Adrenal gland (tissue), 12 donors: ENCODE results near the gene PIGX. TPM values are rescaled to one million over a fixed set of nuclear protein-coding genes. Genes with fewer than 3 reads are reported as not detected.

Experiments
- DNase-seq, 7 donors: peaks; one replicate each; pipeline ENCODE4 v3.0.0-alpha.2; 2019 to 2020
- H3K27ac ChIP-seq, 5 donors: fragments of 200-600 bp; sonication (generic) in 4 of 5; 1 replicate in 3 of 5; 2 replicates in 2 of 5; pipeline versions ENCODE4 v1.5.1 to v1.8.0; 2016 to 2020; ENCODE audit warnings: mild to moderate bottlenecking in 1 of 5
- H3K27me3 ChIP-seq: fragments of 200-600 bp; 2 replicates; pipeline ENCODE4 v1.8.0; 2021
- H3K36me3 ChIP-seq, 2 donors: fragments of 200-600 bp; replicated peaks in 1 of 2; 1 replicate in 1 of 2; 2 replicates in 1 of 2; pipeline versions ENCODE4 v1.5.1 to v1.8.0; 2018 to 2022
- H3K4me1 ChIP-seq, 2 donors: fragments of 200-600 bp; replicated peaks in 1 of 2; 1 replicate in 1 of 2; 2 replicates in 1 of 2; pipeline versions ENCODE4 v1.5.1 to v1.8.0; 2018 to 2021
- H3K4me3 ChIP-seq, 4 donors: fragments of 200-600 bp; sonication (generic) in 3 of 4; one replicate each; pipeline ENCODE4 v1.5.1; 2016 to 2018
- H3K9me3 ChIP-seq, 3 donors: fragments of 200-600 bp; sonication (generic) in 1 of 3; replicated peaks in 1 of 3; 1 replicate in 2 of 3; 2 replicates in 1 of 3; pipeline versions ENCODE4 v1.5.1 to v1.8.0; 2016 to 2021
- CTCF ChIP-seq, 6 experiments: fragments of 450-650 bp in 4 of 6; fragments of 200-600 bp in 2 of 6; sonication (generic) in 1 of 6; IDR thresholded peaks; 1 replicate in 5 of 6; 2 replicates in 1 of 6; pipeline versions ENCODE4 v1.5.1 to v1.8.0; 2016 to 2021; ENCODE audit warnings: antibody characterized with exemption in 6 of 6, mild to moderate bottlenecking in 2 of 6, moderate library complexity in 1 of 6
- POLR2A ChIP-seq, 2 donors: fragments of 450-650 bp; IDR thresholded peaks; one replicate each; pipeline ENCODE4 v1.6.1; 2017; ENCODE audit warnings: antibody characterized with exemption in 2 of 2, mild to moderate bottlenecking in 2 of 2, moderate library complexity in 1 of 2
- WGBS, 4 donors: extraction: QIAGEN DNeasy Blood & Tissue Kit in 2 of 4; methylation state at CpG; one replicate each; pipeline versions ENCODE4 v1.1.5 to v1.1.7; 2013 to 2017; 5-methylcytosine and 5-hydroxymethylcytosine counted together
- intact Hi-C, 2 donors: fragments of 100-400 bp; cut with DNase I; formaldehyde crosslinking; loops; one replicate each; pipeline versions ENCODE4 v1.14.1 to v1.15.0; 2022 to 2023
- polyA plus RNA-seq, 3 donors: library from polyadenylated mRNA; stranded (reverse); fragments of 200-250 nt in 2 of 3; fragments of 350-450 nt in 1 of 3; fragmentation: Illumina TruSeq in 1 of 3; extraction: RNeasy Lipid Tissue Mini Kit (QIAGEN cat#74804) in 1 of 3; gene quantifications; one replicate each; pipeline ENCODE4 v1.2.3, GENCODE V29; 2013 to 2014
- total RNA-seq, 9 donors: library from RNA; depleted of rRNA in 4 of 9; stranded (reverse); fragments of >200 nt in 4 of 9; fragments of 120-200 nt in 1 of 9; fragmentation: NEBNext Ultra II Directional in 1 of 9; extraction: Animal tissue kit (Norgen Biotek cat#: 25700) in 1 of 9; gene quantifications; one replicate each; pipeline versions ENCODE4 v1.1.0 to v1.2.4, GENCODE V29; 2013 to 2023
- donor health status: healthy with polysubstance abuse.
- donor health status: Bipolar disorder and iron deficiency.
- donor health status: DM: yes; HTN: yes; CAD: no.
- donor health status: DM: no; HTN: no; CAD: no.
- donor health status: DM: no; HTN: no; CAD: no.
- donor health status: DM: yes; HTN: yes; CAD: no.

The PIGX gene
- total and polyA plus RNA-seq, 12 donors, result 10.2 to 33.9 (median 26.1) TPM

DNA sequence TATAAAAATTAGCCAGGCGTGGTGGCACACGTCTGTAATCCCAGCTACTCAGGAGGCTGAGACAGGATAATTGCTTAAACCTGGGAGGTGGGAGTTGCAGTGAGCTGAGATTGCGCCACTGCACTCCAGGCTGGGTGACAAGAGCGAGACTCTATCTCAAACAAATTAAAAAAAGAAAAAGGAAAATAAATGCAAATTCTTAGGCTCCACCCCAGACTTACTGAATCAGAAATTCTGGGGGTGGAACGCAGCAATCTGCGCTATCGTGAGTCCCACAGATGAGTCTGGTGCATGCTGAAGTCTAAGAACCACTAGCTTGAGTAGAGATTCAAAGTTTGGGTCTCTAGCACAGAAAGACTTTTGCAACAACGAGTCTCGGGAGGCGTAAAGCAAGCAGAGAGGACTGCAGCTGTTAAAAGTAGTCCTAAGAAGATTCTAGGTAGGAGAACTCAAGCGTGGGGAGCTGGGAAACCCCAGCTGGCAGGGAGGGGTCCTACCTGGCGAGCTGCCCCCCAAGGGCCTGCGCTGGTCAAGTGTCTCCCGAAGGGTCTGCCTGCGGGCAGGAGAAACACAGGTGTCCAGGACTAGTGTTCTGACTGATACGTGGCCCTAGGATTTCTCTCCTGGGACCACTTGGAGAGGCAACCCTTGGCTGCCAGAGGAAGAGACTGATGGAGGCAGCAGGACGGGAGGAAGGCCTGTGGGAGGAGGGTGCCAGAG is 22.1 kb upstream of the PIGX start:
- no peak for TF ChIP-seq POLR2A (IDR thresholded peaks at IDR 0.05)
- TF ChIP-seq CTCF (IDR thresholded peaks at IDR 0.05), result no peak
- 80 to 90% (median 84%) methylated on average over 17 of the region's 17 CpGs for WGBS, 4 donors
- H3K4me1 ChIP-seq, result peaks cover 0 to 5% of the 10 kb centered on the region in 2 donors
- no peaks in the 10 kb centered on the region for H3K9me3 ChIP-seq
- peaks cover 3% of the 10 kb centered on the region for H3K27me3 ChIP-seq
- no peak for DNase-seq
- no peak overlapping the region for H3K4me3 ChIP-seq
- no peaks in the 10 kb centered on the region for H3K36me3 ChIP-seq
- intact Hi-C loops, result loop anchor here (5.0 to 10.0 kb wide), 4 partner anchors 83 to 435 kb away; no protein-coding TSS in a partner anchor
- H3K27ac ChIP-seq, result no peak overlapping the region

GRCh38 chr3:196691386-196691785 is 20.8 kb upstream of the PIGX start:
- TF ChIP-seq POLR2A (IDR thresholded peaks at IDR 0.05), result no peak
- TF ChIP-seq CTCF (IDR thresholded peaks at IDR 0.05), result no peak
- no peaks in the 10 kb centered on the region for H3K9me3 ChIP-seq
- intact Hi-C loops, result loop anchor here in 1 of 2 donors (10.0 kb wide), 1 partner anchor 157 kb away; no protein-coding TSS in a partner anchor
- H3K36me3 ChIP-seq, result no peaks in the 10 kb centered on the region
- peaks cover 0 to 3% of the 10 kb centered on the region in 2 donors for H3K4me1 ChIP-seq
- no peak overlapping the region for H3K4me3 ChIP-seq
- no peak overlapping the region for H3K27ac ChIP-seq
- DNase-seq, result no peak
- WGBS, 4 donors, result 59 to 70% (median 61%) methylated on average over 8 of the region's 8 CpGs
- H3K27me3 ChIP-seq, result peaks cover 3% of the 10 kb centered on the region

DNA sequence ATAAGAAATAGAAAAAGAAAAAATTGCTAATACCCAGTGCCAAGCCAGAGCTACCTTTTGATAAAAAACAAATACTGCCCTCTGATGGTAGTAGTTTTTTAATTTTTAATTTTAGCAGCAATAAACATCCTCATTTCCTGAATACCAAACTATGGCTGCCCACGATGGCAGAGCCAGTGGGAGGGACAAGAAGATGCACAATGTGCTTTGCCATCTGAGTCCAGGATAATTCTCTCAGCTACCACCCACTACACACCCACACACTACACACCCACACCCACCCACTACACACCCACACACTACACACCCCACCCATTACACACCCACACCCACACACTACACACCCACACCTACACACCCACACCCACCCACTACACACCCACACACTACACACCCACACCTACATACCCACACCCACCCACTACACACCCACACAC is 18.0 kb upstream of the PIGX start:
- H3K4me3 ChIP-seq, result no peak overlapping the region
- no peak for DNase-seq
- H3K27ac ChIP-seq, result no peak overlapping the region
- TF ChIP-seq POLR2A (IDR thresholded peaks at IDR 0.05) (no peak), CTCF (IDR thresholded peaks at IDR 0.05) (no peak)
- peaks cover 3% of the 10 kb centered on the region for H3K27me3 ChIP-seq
- no peaks in the 10 kb centered on the region for H3K36me3 ChIP-seq
- 0% methylated on average over 1 of the region's 1 CpG for WGBS, 4 donors
- no peaks in the 10 kb centered on the region for H3K4me1 ChIP-seq
- H3K9me3 ChIP-seq, result no peaks in the 10 kb centered on the region
- intact Hi-C loops, result loop anchor here in 1 of 2 donors (10.0 kb wide), 1 partner anchor 159 kb away; no protein-coding TSS in a partner anchor

DNA sequence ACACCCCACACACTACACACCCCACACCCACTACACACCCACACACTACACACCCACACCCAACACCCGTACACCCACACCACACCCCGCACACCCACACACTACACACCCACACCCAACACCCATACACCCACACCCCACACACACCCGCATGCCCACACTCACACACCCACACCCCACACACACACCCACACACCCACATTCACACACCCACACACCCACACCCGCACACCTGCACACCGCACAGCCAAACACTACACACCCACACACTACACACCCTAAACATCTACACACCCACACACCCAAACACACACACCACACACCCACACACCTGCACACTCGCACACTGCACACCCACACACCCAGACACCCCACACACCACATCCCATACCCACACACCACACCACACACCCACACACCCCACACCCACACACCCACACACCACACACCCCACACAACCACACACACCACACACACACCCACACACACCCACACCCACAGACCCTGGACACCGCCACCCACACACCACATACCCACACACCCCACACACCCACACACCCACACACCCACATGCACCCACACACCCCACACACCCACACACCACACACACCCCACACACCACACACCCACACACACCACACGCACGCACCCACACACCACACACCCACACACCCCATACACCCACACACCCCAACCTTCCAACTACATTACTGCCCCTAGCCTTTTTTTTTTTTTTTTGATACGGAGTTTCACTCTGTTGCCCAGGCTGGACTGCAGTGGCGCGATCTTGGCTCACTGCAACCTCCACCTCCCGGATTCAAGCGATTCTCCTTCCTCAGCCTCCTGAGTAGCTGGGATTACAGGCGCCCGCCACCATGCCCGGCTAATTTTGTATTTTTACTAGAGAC is 17.0 kb upstream of the PIGX start:
- intact Hi-C loops, result loop anchor here in 1 of 2 donors (10.0 kb wide), 1 partner anchor 160 kb away; no protein-coding TSS in a partner anchor
- H3K27ac ChIP-seq, result no peak overlapping the region
- no peak for DNase-seq
- H3K27me3 ChIP-seq, result peaks cover 1% of the 10 kb centered on the region
- no peak overlapping the region for H3K4me3 ChIP-seq
- TF ChIP-seq POLR2A (IDR thresholded peaks at IDR 0.05) (no peak), CTCF (IDR thresholded peaks at IDR 0.05) (no peak)
- H3K4me1 ChIP-seq, result no peaks in the 10 kb centered on the region
- H3K36me3 ChIP-seq, result no peaks in the 10 kb centered on the region
- 87 to 91% (median 90%) methylated on average over 16 to 17 of the region's 17 CpGs for WGBS, 4 donors
- no peaks in the 10 kb centered on the region for H3K9me3 ChIP-seq
